DND-41 (cell line): ENCODE results near the gene DNAH7.

Experiments used
- CTCF ChIP-seq: IDR thresholded peaks from 2 replicates; pipeline ENCODE4 v1.5.1; 2012; ENCODE audit warnings: borderline replicate concordance, low read length, moderate library complexity, mild to moderate bottlenecking; ENCODE audit not compliant: poor library complexity, severe bottlenecking; ENCODE audit errors: extremely low read depth
- EZH2 ChIP-seq: IDR thresholded peaks from 3 replicates; pipeline ENCODE4 v1.6.1; 2012; ENCODE audit warnings: borderline replicate concordance, low read depth, mild to moderate bottlenecking, moderate library complexity, low read length, inconsistent platforms; ENCODE audit not compliant: severe bottlenecking

GRCh38 chr2:195891081-195891480 is 177.6 kb downstream of the DNAH7 start:
- TF ChIP-seq CTCF, result no peak
- no peak for TF ChIP-seq EZH2
